Measurements from ENCODE around the gene GATD1. TPM values are rescaled to one million over a fixed set of nuclear protein-coding genes. Genes with fewer than 3 reads are reported as not detected.

GATD1 gene, protein sequence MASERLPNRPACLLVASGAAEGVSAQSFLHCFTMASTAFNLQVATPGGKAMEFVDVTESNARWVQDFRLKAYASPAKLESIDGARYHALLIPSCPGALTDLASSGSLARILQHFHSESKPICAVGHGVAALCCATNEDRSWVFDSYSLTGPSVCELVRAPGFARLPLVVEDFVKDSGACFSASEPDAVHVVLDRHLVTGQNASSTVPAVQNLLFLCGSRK
- total RNA-seq = 10 to 100 TPM in 4 of 5 donors, 1 to 10 TPM in 1; 9.9 to 68.1 (median 13.4) TPM
- polyA plus RNA-seq = 10 to 100 TPM; 21.0 to 63.2 (median 24.7) TPM
- long read RNA-seq, donor 1, full-length matches to known transcripts = 1 of 8 reads
- long read RNA-seq, donor 1, partial matches to known transcripts = 7 of 8 reads
- long read RNA-seq, donor 1, other reads (novel, unspliced or antisense) = 0 of 8 reads
- long read RNA-seq, donor 2, full-length matches to known transcripts = 1 of 1 reads
- long read RNA-seq, donor 2, partial matches to known transcripts = 0 of 1 reads
- long read RNA-seq, donor 2, other reads (novel, unspliced or antisense) = 0 of 1 reads
- long read RNA-seq, donor 3 = 0 reads
- long read RNA-seq, donor 4 = 0 reads
- long read RNA-seq, donor 5, partial matches to known transcripts = 23 of 25 reads
- long read RNA-seq, donor 5, other reads (novel, unspliced or antisense) = 0 of 25 reads
- long read RNA-seq, donor 6, full-length matches to known transcripts = 7 of 50 reads
- long read RNA-seq, donor 6, partial matches to known transcripts = 43 of 50 reads
- long read RNA-seq, donor 6, other reads (novel, unspliced or antisense) = 0 of 50 reads
- long read RNA-seq, donor 7, full-length matches to known transcripts = 5 of 5 reads
- long read RNA-seq, donor 7, partial matches to known transcripts = 0 of 5 reads
- long read RNA-seq, donor 7, other reads (novel, unspliced or antisense) = 0 of 5 reads
- long read RNA-seq, donor 8, full-length matches to known transcripts = 6 of 27 reads
- long read RNA-seq, donor 8, partial matches to known transcripts = 21 of 27 reads
- long read RNA-seq, donor 8, other reads (novel, unspliced or antisense) = 0 of 27 reads
- long read RNA-seq, donor 9, partial matches to known transcripts = 0 of 1 reads
- long read RNA-seq, donor 9, other reads (novel, unspliced or antisense) = 0 of 1 reads
- long read RNA-seq, donor 10, partial matches to known transcripts = 0 of 1 reads
- long read RNA-seq, donor 10, other reads (novel, unspliced or antisense) = 0 of 1 reads

DNA sequence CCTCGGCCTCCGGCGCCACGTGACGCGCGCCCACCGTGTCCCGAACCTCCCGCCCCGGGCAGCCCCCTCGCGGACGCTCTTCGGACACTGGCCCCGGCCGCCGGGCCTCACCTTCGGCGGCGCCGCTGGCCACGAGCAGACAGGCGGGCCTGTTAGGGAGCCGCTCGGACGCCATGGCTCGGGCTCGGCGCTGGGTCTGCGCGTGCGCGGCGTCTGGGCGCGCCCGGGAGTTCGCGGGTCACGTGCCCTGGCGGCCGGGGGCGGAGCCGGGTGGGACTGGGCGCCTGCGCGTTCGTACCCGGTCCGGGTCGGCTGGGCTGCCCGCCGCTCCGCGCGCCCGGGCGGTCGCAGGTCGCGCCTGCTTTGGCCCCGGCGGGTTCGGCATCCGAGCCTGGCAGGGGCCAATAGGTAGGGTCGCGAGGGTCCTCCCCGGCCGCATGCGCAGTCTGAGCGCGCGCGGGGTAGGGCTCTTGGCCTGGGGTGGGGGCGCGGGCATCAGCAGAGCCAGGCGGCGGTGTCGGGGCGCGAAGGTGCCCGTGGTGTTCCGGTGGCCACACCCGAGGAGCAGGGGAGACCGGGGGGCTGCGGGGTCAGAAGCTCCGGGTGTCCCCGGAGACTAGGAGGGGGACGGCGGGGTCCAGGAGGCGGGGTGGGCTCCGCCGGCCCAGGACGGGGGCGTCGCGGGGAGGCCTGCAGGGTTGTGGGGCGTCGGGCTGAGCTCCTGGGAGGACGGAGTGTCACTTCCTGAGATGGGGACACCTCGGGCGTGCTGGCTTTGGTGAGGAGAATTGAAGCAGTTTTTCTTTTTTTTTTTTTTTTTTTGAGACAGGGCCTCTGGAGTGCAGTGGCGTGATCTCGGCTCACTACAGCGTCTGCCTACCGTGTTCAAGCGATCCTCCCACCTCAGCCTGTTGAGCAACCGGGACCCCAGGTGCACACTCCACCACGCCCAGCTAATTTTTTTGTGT lies at the start of gene GATD1:
Gene GATD1 (minus strand): TSS at position 200 of the 968 bp plus-strand sequence. CDS start 25 bp downstream, at position 175.
- WGBS, 5 donors = 1 to 2% (median 1%) methylated on average over 38 to 109 of the region's 110 CpGs
- intact Hi-C loops (cut with DNase I; ENCODE audit: low total_unique reads) = no loop called here
- Histone ChIP-seq H3K4me1 (peaks cover 30 to 73% (median 56%) of the 10 kb centered on the region in 4 donors), H3K9me3 (no peaks in the 10 kb centered on the region), H3K36me3 (peaks cover 10 to 37% (median 19%) of the 10 kb centered on the region in 4 donors), H3K27me3 (no peaks in the 10 kb centered on the region), H3K27ac (peak within 1 kb of the TSS; percentile 81 to 93 (median 86)), H3K4me3 (peak within 1 kb of the TSS; percentile 96 to 97 (median 97))
- TF ChIP-seq, protein P1, sequence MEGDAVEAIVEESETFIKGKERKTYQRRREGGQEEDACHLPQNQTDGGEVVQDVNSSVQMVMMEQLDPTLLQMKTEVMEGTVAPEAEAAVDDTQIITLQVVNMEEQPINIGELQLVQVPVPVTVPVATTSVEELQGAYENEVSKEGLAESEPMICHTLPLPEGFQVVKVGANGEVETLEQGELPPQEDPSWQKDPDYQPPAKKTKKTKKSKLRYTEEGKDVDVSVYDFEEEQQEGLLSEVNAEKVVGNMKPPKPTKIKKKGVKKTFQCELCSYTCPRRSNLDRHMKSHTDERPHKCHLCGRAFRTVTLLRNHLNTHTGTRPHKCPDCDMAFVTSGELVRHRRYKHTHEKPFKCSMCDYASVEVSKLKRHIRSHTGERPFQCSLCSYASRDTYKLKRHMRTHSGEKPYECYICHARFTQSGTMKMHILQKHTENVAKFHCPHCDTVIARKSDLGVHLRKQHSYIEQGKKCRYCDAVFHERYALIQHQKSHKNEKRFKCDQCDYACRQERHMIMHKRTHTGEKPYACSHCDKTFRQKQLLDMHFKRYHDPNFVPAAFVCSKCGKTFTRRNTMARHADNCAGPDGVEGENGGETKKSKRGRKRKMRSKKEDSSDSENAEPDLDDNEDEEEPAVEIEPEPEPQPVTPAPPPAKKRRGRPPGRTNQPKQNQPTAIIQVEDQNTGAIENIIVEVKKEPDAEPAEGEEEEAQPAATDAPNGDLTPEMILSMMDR (IDR thresholded peaks at IDR 0.05) = no peak
- TF ChIP-seq POLR2AphosphoS5 (IDR thresholded peaks at IDR 0.05) = peak in 2 of 3 donors; percentile 34 to 81
- peak; percentile 95 to 98 for DNase-seq

GRCh38 chr11:826836-827145 lies 49.5 kb upstream of the GATD1 start:
- WGBS, 5 donors = 0 to 5% (median 2%) methylated on average over 12 to 22 of the region's 22 CpGs
- peaks cover 83 to 100% (median 97%) of the 10 kb centered on the region in 4 donors for H3K4me1 ChIP-seq
- peaks cover 0 to 80% (median 40%) of the 10 kb centered on the region in 3 donors for H3K27me3 ChIP-seq
- DNase-seq = no peak
- no peaks in the 10 kb centered on the region for H3K9me3 ChIP-seq
- intact Hi-C loops (cut with DNase I; ENCODE audit: low total_unique reads) = no loop called here
- peak overlapping the region; percentile 46 to 56 (median 50) for H3K4me3 ChIP-seq
- peak overlapping the region; percentile 89 to 96 (median 94) for H3K27ac ChIP-seq
- no peak for TF ChIP-seq EP300 (IDR thresholded peaks at IDR 0.05)
- TF ChIP-seq POLR2A (IDR thresholded peaks at IDR 0.05) = no peak
- TF ChIP-seq POLR2AphosphoS5 (IDR thresholded peaks at IDR 0.05) = no peak
- TF ChIP-seq, protein P1 (IDR thresholded peaks at IDR 0.05) = no peak
- H3K36me3 ChIP-seq = peaks cover 32 to 40% (median 39%) of the 10 kb centered on the region in 4 donors

DNA sequence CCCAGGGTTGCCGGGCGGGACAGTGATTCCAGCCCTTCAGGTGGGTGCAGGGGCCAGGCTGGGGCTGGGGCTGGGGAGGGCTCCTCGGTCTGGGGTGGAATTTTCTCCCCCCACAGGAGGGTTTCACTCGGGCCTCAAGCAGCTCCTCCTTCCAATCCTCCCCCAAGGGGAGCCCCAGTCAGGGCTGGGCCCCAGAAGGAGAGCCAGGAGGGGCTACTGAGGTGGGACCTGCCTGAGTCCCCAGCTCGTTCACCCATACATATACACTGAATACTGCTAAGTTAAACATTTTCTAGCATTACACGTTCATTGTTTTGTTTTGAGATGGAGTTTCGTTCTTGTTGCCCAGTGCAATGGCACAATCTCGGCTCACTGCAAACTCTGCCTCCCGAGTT lies 48.9 kb upstream of the GATD1 start:
- peaks cover 0 to 75% (median 36%) of the 10 kb centered on the region in 3 donors for H3K27me3 ChIP-seq
- H3K27ac ChIP-seq = peak overlapping the region; percentile 89 to 96 (median 94)
- 28 to 57% (median 40%) methylated on average over 7 to 9 of the region's 9 CpGs for WGBS, 5 donors
- H3K4me3 ChIP-seq = peak overlapping the region in 3 of 4 donors; percentile 46 to 56 (median 54)
- no peak for TF ChIP-seq POLR2A (IDR thresholded peaks at IDR 0.05)
- TF ChIP-seq EP300 (IDR thresholded peaks at IDR 0.05) = no peak
- TF ChIP-seq, protein P1 (IDR thresholded peaks at IDR 0.05) = no peak
- no peak for TF ChIP-seq POLR2AphosphoS5 (IDR thresholded peaks at IDR 0.05)
- DNase-seq = no peak
- intact Hi-C loops (cut with DNase I; ENCODE audit: low total_unique reads) = no loop called here
- H3K9me3 ChIP-seq = no peaks in the 10 kb centered on the region
- peaks cover 86 to 100% (median 97%) of the 10 kb centered on the region in 4 donors for H3K4me1 ChIP-seq
- H3K36me3 ChIP-seq = peaks cover 32 to 44% (median 43%) of the 10 kb centered on the region in 4 donors

Data from stomach (tissue), 19 donors.